GM12878 (cell line): Measurements from ENCODE around the gene PLVAP. TPM values are rescaled to one million over a fixed set of nuclear protein-coding genes. Genes with fewer than 3 reads are reported as not detected.

Experiments used
- BRCA1 ChIP-seq: IDR thresholded peaks from 2 replicates; pipeline ENCODE4 v1.6.1; 2011; ENCODE audit warnings: low read depth, low read length, improper control_type of control experiment
- CBX5 ChIP-seq: sonication (generic); IDR thresholded peaks from 2 replicates; pipeline ENCODE4 v1.6.1; 2016; ENCODE audit warnings: low read depth, moderate library complexity, mild to moderate bottlenecking, inconsistent platforms
- CREM ChIP-seq: IDR thresholded peaks from 2 replicates; pipeline ENCODE4 v1.6.1; 2014; ENCODE audit warnings: antibody characterized with exemption, low read depth
- DPF2 ChIP-seq: fragments of 450-650 bp; IDR thresholded peaks from 2 replicates; pipeline ENCODE4 v1.6.1; 2017; ENCODE audit warnings: mild to moderate bottlenecking
- EED ChIP-seq: sonication (generic); IDR thresholded peaks from 2 replicates; pipeline ENCODE4 v1.6.1; 2016; ENCODE audit warnings: antibody characterized with exemption, low read depth
- FOXM1 ChIP-seq: IDR thresholded peaks from 2 replicates; pipeline ENCODE4 v1.6.1; 2012; ENCODE audit warnings: low read depth, mild to moderate bottlenecking, inconsistent platforms, low read length, moderate library complexity
- HCFC1 ChIP-seq: fragments of 150-350 bp; IDR thresholded peaks from 2 replicates; pipeline ENCODE4 v1.6.1; 2014; ENCODE audit warnings: low read length
- LARP7 ChIP-seq: fragments of 450-650 bp; IDR thresholded peaks from 2 replicates; pipeline ENCODE4 v1.6.1; 2017; ENCODE audit warnings: mild to moderate bottlenecking
- MYB ChIP-seq: fragments of 150-350 bp; IDR thresholded peaks from 2 replicates; pipeline ENCODE4 v1.6.1; 2014; ENCODE audit warnings: mild to moderate bottlenecking, low read depth, low read length, borderline replicate concordance
- NFIC ChIP-seq: IDR thresholded peaks from 2 replicates; pipeline ENCODE4 v1.6.1; 2012; ENCODE audit warnings: low read depth, mild to moderate bottlenecking, inconsistent platforms, low read length, moderate library complexity
- NFYB ChIP-seq: IDR thresholded peaks from 2 replicates; pipeline ENCODE4 v1.6.1; 2011; ENCODE audit warnings: low read depth, mild to moderate bottlenecking, low read length, improper control_type of control experiment, moderate library complexity; ENCODE audit not compliant: insufficient read depth
- PML ChIP-seq: IDR thresholded peaks from 2 replicates; pipeline ENCODE4 v1.6.1; 2012; ENCODE audit warnings: low read length, inconsistent platforms
- RUNX3 ChIP-seq: IDR thresholded peaks from 2 replicates; pipeline ENCODE4 v1.6.1; 2012; ENCODE audit warnings: low read length, inconsistent platforms
- SREBF2 ChIP-seq: IDR thresholded peaks from 2 replicates; pipeline ENCODE4 v1.6.1; 2012; ENCODE audit warnings: mild to moderate bottlenecking, low read length
- ZNF207 ChIP-seq: fragments of 450-650 bp; IDR thresholded peaks from 2 replicates; pipeline ENCODE4 v1.6.1; 2014; ENCODE audit warnings: antibody characterized with exemption, mild to moderate bottlenecking, borderline replicate concordance
- polyA plus RNA-seq, 11 experiments: library from polyadenylated mRNA; depleted of rRNA in 4 of 11; unstranded in 6 of 11; stranded (reverse) in 5 of 11; fragments of >200 nt; fragmentation: Nextera tagmentation in 4 of 11; fragmentation: Illumina TruSeq in 1 of 11; extraction: Ambion mirVana in 4 of 11; extraction: Trizol in 1 of 11; gene quantifications; 1 replicate in 1 of 11; 2 replicates in 10 of 11; pipeline versions ENCODE4 v1.2.1 to v1.2.3, GENCODE V29; 2011 to 2016; ENCODE audit warnings: inconsistent platforms in 2 of 11, missing spikeins in 2 of 11, low read depth in 1 of 11
- total RNA-seq, 4 experiments: library from RNA; depleted of rRNA in 3 of 4; stranded (reverse); fragments of >200 nt in 3 of 4; fragmentation: Illumina TruSeq in 1 of 4; extraction: Trizol in 1 of 4; gene quantifications; 2 replicates each; pipeline versions ENCODE4 v1.2.1 to v1.2.3, GENCODE V29; 2013 to 2021
- TF ChIP-seq, protein P1 (sequence below): fragments of 450-650 bp; IDR thresholded peaks from 2 replicates; pipeline ENCODE4 v1.6.1; 2017; ENCODE audit warnings: mild to moderate bottlenecking, moderate library complexity
- TF ChIP-seq, protein P2 (sequence below): fragments of 450-650 bp; conservative IDR thresholded peaks from 2 replicates; pipeline ENCODE4 v1.6.1; 2017; ENCODE audit warnings: mild to moderate bottlenecking, moderate library complexity
- TF ChIP-seq, protein P3 (sequence below): fragments of 450-650 bp; formaldehyde crosslinking; IDR thresholded peaks from 2 replicates; pipeline ENCODE4 v1.5.0; 2022; ENCODE audit warnings: mild to moderate bottlenecking, missing genetic modification characterization
- TF ChIP-seq, protein P4 (sequence below): fragments of 450-650 bp; formaldehyde crosslinking; IDR thresholded peaks from 2 replicates; pipeline ENCODE4 v1.4.0; 2022; ENCODE audit warnings: mild to moderate bottlenecking, moderate library complexity

The PLVAP gene
- total and polyA plus RNA-seq, 10 of the 15 experiments (the other 5 are each of a cell fraction or from before 2014, with no cell fraction given), result 0.03 to 0.54 (median 0.06) TPM; not detected in 4

DNA sequence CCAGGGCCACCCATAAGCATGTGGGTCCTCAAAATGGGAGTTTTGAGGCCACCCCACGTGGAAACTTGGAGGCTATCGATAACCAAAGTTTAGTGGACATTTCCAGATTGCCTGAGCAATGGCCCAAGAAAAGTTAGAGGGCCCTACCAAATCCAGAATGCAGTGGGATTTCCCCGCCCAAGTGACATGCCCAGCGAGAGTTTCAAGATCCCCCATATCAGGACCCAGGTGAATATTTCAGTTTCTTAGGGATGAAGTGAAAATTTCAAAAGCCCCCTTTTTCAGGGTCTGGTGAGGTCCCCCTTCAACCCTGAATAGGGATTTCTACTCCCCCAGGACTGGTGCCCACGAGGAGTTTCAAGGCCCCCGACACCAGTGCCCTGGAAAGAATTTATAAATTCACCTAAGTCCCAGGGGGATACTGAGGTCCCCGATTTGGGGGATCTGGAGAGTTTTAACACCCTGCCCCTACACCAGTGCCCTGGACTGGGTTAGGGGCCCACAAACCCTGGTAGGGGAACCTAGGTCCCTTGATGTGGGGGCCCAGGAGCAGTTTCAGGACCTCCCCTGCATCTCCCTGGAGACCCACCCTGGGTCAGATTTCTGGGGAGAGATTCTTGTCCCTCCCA is 27.6 kb upstream of the PLVAP start (continued):
- TF ChIP-seq, protein P1, sequence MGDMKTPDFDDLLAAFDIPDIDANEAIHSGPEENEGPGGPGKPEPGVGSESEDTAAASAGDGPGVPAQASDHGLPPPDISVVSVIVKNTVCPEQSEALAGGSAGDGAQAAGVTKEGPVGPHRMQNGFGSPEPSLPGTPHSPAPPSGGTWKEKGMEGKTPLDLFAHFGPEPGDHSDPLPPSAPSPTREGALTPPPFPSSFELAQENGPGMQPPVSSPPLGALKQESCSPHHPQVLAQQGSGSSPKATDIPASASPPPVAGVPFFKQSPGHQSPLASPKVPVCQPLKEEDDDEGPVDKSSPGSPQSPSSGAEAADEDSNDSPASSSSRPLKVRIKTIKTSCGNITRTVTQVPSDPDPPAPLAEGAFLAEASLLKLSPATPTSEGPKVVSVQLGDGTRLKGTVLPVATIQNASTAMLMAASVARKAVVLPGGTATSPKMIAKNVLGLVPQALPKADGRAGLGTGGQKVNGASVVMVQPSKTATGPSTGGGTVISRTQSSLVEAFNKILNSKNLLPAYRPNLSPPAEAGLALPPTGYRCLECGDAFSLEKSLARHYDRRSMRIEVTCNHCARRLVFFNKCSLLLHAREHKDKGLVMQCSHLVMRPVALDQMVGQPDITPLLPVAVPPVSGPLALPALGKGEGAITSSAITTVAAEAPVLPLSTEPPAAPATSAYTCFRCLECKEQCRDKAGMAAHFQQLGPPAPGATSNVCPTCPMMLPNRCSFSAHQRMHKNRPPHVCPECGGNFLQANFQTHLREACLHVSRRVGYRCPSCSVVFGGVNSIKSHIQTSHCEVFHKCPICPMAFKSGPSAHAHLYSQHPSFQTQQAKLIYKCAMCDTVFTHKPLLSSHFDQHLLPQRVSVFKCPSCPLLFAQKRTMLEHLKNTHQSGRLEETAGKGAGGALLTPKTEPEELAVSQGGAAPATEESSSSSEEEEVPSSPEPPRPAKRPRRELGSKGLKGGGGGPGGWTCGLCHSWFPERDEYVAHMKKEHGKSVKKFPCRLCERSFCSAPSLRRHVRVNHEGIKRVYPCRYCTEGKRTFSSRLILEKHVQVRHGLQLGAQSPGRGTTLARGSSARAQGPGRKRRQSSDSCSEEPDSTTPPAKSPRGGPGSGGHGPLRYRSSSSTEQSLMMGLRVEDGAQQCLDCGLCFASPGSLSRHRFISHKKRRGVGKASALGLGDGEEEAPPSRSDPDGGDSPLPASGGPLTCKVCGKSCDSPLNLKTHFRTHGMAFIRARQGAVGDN, result no peak
- no peak for TF ChIP-seq FOXM1
- TF ChIP-seq NFIC, result peak; percentile 46; the same call in 1 of the 2 replicates
- TF ChIP-seq PML, result no peak
- 0 out of 2 replicates have a peak, but pooled peaks have one; percentile 18 for TF ChIP-seq DPF2
- no peak for TF ChIP-seq HCFC1
- TF ChIP-seq ZNF207, result no peak
- no peak for TF ChIP-seq CBX5
- TF ChIP-seq, protein P2, sequence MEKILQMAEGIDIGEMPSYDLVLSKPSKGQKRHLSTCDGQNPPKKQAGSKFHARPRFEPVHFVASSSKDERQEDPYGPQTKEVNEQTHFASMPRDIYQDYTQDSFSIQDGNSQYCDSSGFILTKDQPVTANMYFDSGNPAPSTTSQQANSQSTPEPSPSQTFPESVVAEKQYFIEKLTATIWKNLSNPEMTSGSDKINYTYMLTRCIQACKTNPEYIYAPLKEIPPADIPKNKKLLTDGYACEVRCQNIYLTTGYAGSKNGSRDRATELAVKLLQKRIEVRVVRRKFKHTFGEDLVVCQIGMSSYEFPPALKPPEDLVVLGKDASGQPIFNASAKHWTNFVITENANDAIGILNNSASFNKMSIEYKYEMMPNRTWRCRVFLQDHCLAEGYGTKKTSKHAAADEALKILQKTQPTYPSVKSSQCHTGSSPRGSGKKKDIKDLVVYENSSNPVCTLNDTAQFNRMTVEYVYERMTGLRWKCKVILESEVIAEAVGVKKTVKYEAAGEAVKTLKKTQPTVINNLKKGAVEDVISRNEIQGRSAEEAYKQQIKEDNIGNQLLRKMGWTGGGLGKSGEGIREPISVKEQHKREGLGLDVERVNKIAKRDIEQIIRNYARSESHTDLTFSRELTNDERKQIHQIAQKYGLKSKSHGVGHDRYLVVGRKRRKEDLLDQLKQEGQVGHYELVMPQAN, result 0 out of 2 replicates have a peak, but pooled peaks have one; percentile 16
- TF ChIP-seq RUNX3, result no peak
- no peak for TF ChIP-seq BRCA1
- no peak for TF ChIP-seq MYB
- TF ChIP-seq EED, result no peak; the same call in 1 of the 2 replicates
- TF ChIP-seq NFYB, result no peak
- TF ChIP-seq SREBF2, result no peak
- TF ChIP-seq, protein P3, sequence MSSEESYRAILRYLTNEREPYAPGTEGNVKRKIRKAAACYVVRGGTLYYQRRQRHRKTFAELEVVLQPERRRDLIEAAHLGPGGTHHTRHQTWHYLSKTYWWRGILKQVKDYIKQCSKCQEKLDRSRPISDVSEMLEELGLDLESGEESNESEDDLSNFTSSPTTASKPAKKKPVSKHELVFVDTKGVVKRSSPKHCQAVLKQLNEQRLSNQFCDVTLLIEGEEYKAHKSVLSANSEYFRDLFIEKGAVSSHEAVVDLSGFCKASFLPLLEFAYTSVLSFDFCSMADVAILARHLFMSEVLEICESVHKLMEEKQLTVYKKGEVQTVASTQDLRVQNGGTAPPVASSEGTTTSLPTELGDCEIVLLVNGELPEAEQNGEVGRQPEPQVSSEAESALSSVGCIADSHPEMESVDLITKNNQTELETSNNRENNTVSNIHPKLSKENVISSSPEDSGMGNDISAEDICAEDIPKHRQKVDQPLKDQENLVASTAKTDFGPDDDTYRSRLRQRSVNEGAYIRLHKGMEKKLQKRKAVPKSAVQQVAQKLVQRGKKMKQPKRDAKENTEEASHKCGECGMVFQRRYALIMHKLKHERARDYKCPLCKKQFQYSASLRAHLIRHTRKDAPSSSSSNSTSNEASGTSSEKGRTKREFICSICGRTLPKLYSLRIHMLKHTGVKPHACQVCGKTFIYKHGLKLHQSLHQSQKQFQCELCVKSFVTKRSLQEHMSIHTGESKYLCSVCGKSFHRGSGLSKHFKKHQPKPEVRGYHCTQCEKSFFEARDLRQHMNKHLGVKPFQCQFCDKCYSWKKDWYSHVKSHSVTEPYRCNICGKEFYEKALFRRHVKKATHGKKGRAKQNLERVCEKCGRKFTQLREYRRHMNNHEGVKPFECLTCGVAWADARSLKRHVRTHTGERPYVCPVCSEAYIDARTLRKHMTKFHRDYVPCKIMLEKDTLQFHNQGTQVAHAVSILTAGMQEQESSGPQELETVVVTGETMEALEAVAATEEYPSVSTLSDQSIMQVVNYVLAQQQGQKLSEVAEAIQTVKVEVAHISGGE (CRISPR knock-in tag), result no peak
- TF ChIP-seq, protein P4, sequence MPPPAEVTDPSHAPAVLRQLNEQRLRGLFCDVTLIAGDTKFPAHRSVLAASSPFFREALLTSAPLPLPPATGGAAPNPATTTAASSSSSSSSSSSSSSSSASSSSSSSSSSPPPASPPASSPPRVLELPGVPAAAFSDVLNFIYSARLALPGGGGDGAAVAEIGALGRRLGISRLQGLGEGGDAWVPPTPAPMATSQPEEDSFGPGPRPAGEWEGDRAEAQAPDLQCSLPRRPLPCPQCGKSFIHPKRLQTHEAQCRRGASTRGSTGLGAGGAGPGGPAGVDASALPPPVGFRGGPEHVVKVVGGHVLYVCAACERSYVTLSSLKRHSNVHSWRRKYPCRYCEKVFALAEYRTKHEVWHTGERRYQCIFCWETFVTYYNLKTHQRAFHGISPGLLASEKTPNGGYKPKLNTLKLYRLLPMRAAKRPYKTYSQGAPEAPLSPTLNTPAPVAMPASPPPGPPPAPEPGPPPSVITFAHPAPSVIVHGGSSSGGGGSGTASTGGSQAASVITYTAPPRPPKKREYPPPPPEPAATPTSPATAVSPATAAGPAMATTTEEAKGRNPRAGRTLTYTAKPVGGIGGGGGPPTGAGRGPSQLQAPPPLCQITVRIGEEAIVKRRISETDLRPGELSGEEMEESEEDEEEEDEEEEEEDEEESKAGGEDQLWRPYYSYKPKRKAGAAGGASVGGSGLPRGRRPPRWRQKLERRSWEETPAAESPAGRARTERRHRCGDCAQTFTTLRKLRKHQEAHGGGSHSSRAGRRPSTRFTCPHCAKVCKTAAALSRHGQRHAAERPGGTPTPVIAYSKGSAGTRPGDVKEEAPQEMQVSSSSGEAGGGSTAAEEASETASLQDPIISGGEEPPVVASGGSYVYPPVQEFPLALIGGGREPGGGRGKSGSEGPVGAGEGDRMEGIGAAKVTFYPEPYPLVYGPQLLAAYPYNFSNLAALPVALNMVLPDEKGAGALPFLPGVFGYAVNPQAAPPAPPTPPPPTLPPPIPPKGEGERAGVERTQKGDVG (CRISPR knock-in tag), result no peak
- TF ChIP-seq LARP7, result no peak
- no peak for TF ChIP-seq CREM
